Right atrium auricular region (tissue), 2 donors: ENCODE data around the gene FAM110C. TPM values are rescaled to one million over a fixed set of nuclear protein-coding genes. Genes with fewer than 3 reads are reported as not detected.
"Not testable (repeated sequence)": the region's sequence is repeated elsewhere in the genome, so short reads cannot be mapped to it uniquely, and the experiment has no call there.

Experiments
- DNase-seq: peaks from one replicate; pipeline ENCODE4 v3.0.0-alpha.2; 2019; ENCODE audit warnings: low spot score
- H3K27ac ChIP-seq, 2 donors: fragments of 200-600 bp; sonication (generic); 1 replicate in 1 of 2; 2 replicates in 1 of 2; pipeline ENCODE4 v1.5.1; 2016 to 2019
- H3K27me3 ChIP-seq, 2 donors: fragments of 200-600 bp; sonication (generic); one replicate each; pipeline versions ENCODE4 v1.5.1 to v1.6.0; 2017 to 2019
- H3K36me3 ChIP-seq: fragments of 200-600 bp; sonication (generic); one replicate; pipeline ENCODE4 v1.5.1; 2016
- H3K4me1 ChIP-seq, 2 donors: fragments of 200-600 bp; sonication (generic); one replicate each; pipeline versions ENCODE4 v1.5.1 to v1.6.0; 2017 to 2019
- H3K4me3 ChIP-seq, 2 donors: fragments of 200-600 bp; sonication (generic); 1 replicate in 1 of 2; 2 replicates in 1 of 2; pipeline ENCODE4 v1.5.1; 2017 to 2019; ENCODE audit warnings: mild to moderate bottlenecking in 1 of 2, moderate library complexity in 1 of 2
- H3K9me3 ChIP-seq, 2 donors: fragments of 200-600 bp; sonication (generic); one replicate each; pipeline ENCODE4 v1.5.1; 2019
- CTCF ChIP-seq, 2 donors: fragments of 200-600 bp; sonication (generic); IDR thresholded peaks; one replicate each; pipeline ENCODE4 v1.5.1; 2019; ENCODE audit warnings: antibody characterized with exemption in 2 of 2
- total RNA-seq, 2 donors: library from RNA; depleted of rRNA; stranded (reverse); fragments of >200 nt; gene quantifications; one replicate each; pipeline ENCODE4 v1.1.0, GENCODE V29; 2016

The FAM110C gene
- total RNA-seq, 2 donors from 2014 or later: 8.3 to 12.4 TPM

DNA sequence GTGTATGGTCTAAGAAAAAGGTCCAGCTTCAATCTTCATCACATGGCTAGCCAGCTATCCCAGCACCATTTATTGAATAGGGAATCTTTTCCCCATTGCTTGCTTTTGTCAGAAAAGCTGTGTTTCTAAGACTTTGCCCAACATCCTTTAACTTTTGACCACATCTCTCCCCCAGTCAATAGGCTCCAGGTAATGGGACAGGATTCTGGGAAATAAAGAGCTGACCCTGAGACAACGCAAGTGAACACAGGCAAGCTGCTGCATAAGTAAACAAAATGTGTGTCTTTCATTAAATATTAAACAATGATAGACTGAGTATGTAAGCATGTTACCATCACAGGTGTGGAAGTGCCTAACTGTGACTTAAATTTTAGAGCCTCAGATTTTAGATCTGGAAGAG is 23.0 kb downstream of the FAM110C start:
- no peaks in the 10 kb centered on the region for H3K9me3 ChIP-seq
- no peak for DNase-seq
- no peak overlapping the region for H3K4me3 ChIP-seq
- H3K4me1 ChIP-seq: no peaks in the 10 kb centered on the region
- no peak for TF ChIP-seq CTCF (IDR thresholded peaks at IDR 0.05)
- no peaks in the 10 kb centered on the region for H3K36me3 ChIP-seq
- no peak overlapping the region for H3K27ac ChIP-seq
- H3K27me3 ChIP-seq: no peaks in the 10 kb centered on the region

GRCh38 chr2:22244-22643 is 24.1 kb downstream of the FAM110C start:
- not testable (repeated sequence) for H3K9me3 ChIP-seq, DNase-seq, H3K27ac ChIP-seq, H3K27me3 ChIP-seq, H3K4me1 ChIP-seq, H3K4me3 ChIP-seq, H3K36me3 ChIP-seq

- not testable (repeated sequence) for DNase-seq, H3K4me3 ChIP-seq, H3K36me3 ChIP-seq, H3K27ac ChIP-seq, H3K9me3 ChIP-seq, H3K27me3 ChIP-seq, H3K4me1 ChIP-seq
These were observed 26.0 kb downstream of the FAM110C start for GRCh38 chr2:20259-20658.

- H3K27me3 ChIP-seq: no peaks in the 10 kb centered on the region
- no peak overlapping the region for H3K27ac ChIP-seq
- no peaks in the 10 kb centered on the region for H3K36me3 ChIP-seq
- DNase-seq: no peak
- TF ChIP-seq CTCF (IDR thresholded peaks at IDR 0.05): no peak
- no peak overlapping the region for H3K4me3 ChIP-seq
- no peaks in the 10 kb centered on the region for H3K9me3 ChIP-seq
- no peaks in the 10 kb centered on the region for H3K4me1 ChIP-seq
These were observed 26.8 kb downstream of the FAM110C start for GRCh38 chr2:19505-19904.

DNA sequence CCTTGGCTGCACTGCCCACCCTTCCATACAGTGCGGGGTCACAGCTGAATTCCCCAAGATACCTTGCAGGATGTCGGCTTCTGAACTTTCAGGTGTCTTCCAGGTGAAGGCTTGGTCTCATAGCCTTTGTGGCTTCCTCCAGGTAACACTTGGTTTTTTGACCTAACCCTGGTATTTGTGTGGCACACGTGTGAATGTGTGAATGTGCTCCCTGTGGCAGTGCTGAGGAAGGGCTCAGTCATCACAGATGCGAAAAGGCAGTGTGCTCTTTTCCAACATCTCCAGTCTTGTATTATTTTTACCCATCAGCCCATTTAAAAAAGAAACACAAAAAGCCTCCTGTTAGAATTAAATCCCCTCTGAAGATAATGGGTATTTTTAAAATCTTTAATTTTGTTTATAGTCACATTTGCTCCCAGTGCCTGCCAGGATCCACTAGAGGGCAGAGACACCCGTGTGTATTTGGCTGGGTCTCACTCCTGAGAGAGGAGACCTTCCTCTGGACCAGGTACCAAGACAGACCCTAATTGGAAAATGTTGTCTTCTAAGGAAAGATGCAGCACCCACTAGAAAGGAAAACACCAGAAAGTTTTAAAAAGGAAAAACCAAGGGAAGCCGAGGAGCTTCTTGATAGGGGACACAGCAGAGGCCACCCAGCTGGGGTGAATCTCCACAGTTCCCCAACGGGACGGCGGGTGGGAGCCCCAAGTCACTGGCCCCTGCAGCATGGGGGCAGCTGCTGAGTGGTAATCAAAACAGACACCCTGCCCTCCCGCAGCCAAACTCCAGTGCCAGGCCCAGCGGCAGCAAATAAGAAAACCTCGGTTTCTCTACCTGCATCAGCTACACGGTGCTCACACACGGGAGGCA is 27.7 kb downstream of the FAM110C start:
- Histone ChIP-seq H3K27me3 (no peaks in the 10 kb centered on the region), H3K4me3 (no peak overlapping the region), H3K36me3 (no peaks in the 10 kb centered on the region), H3K27ac (no peak overlapping the region), H3K4me1 (no peaks in the 10 kb centered on the region), H3K9me3 (no peaks in the 10 kb centered on the region)
- peak in 1 of 2 donors; percentile 58 for TF ChIP-seq CTCF (IDR thresholded peaks at IDR 0.05)
- DNase-seq: no peak

- not testable (repeated sequence) for H3K36me3 ChIP-seq, H3K27me3 ChIP-seq, H3K9me3 ChIP-seq, H3K4me3 ChIP-seq, DNase-seq, H3K4me1 ChIP-seq, H3K27ac ChIP-seq
These were observed 30.4 kb downstream of the FAM110C start for GRCh38 chr2:15916-16315.

GRCh38 chr2:11248-11941 is 34.9 kb downstream of the FAM110C start:
- no peaks in the 10 kb centered on the region for H3K36me3 ChIP-seq
- DNase-seq: no peak
- H3K9me3 ChIP-seq: no peaks in the 10 kb centered on the region
- H3K27ac ChIP-seq: no peak overlapping the region
- H3K4me1 ChIP-seq: no peaks in the 10 kb centered on the region
- no peak overlapping the region for H3K4me3 ChIP-seq
- peak in 1 of 2 donors; percentile 47 for TF ChIP-seq CTCF (IDR thresholded peaks at IDR 0.05)
- H3K27me3 ChIP-seq: no peaks in the 10 kb centered on the region
